Esophagus squamous epithelium (tissue), 5 donors: ENCODE data around the gene TMEM212. TPM values are rescaled to one million over a fixed set of nuclear protein-coding genes. Genes with fewer than 3 reads are reported as not detected.
A peak's percentile ranks its signal among the peaks of the same experiment; 100 is the strongest.
"Not testable (repeated sequence)": the region's sequence is repeated elsewhere in the genome, so short reads cannot be mapped to it uniquely, and the experiment has no call there.

Experiments
- DNase-seq: peaks from one replicate; lab custom pipeline; 2025; lab: John Stamatoyannopoulos, UW
- H3K27ac ChIP-seq, 4 donors: fragments of 200-600 bp; sonication (generic); one replicate each; pipeline ENCODE4 v1.5.1; 2016 to 2019; ENCODE audit warnings: mild to moderate bottlenecking in 1 of 4
- H3K27me3 ChIP-seq, 4 donors: fragments of 200-600 bp; sonication (generic); 1 replicate in 3 of 4; 2 replicates in 1 of 4; pipeline versions ENCODE4 v1.5.1 to v1.6.0; 2017 to 2021; ENCODE audit warnings: antibody characterized with exemption in 1 of 4
- H3K36me3 ChIP-seq, 3 donors: fragments of 200-600 bp; sonication (generic); one replicate each; pipeline ENCODE4 v1.5.1; 2016 to 2019
- H3K4me1 ChIP-seq, 3 donors: fragments of 200-600 bp; sonication (generic); one replicate each; pipeline ENCODE4 v1.5.1; 2017 to 2019
- H3K4me3 ChIP-seq, 4 donors: fragments of 200-600 bp; sonication (generic); 1 replicate in 3 of 4; 2 replicates in 1 of 4; pipeline ENCODE4 v1.5.1; 2016 to 2019; ENCODE audit warnings: mild to moderate bottlenecking in 2 of 4, moderate library complexity in 1 of 4
- H3K9me3 ChIP-seq, 3 donors: fragments of 200-600 bp; sonication (generic); one replicate each; pipeline ENCODE4 v1.5.1; 2016 to 2019
- CTCF ChIP-seq, 6 experiments: fragments of 450-650 bp in 4 of 6; fragments of 200-600 bp in 2 of 6; sonication (generic) in 2 of 6; IDR thresholded peaks; one replicate each; pipeline ENCODE4 v1.5.1; 2016 to 2019; ENCODE audit warnings: antibody characterized with exemption in 6 of 6, mild to moderate bottlenecking in 4 of 6, moderate library complexity in 4 of 6
- POLR2A ChIP-seq, 4 donors: fragments of 450-650 bp; IDR thresholded peaks; one replicate each; pipeline ENCODE4 v1.6.1; 2017; ENCODE audit warnings: antibody characterized with exemption in 4 of 4, mild to moderate bottlenecking in 4 of 4, moderate library complexity in 3 of 4
- WGBS, 2 donors: methylation state at CpG; one replicate each; pipeline ENCODE4 v1.1.5; 2018; 5-methylcytosine and 5-hydroxymethylcytosine counted together
- intact Hi-C: fragments of 100-400 bp; cut with DNase I; formaldehyde crosslinking; loops from one replicate; pipeline ENCODE4 v1.15.0; 2022
- total RNA-seq, 4 donors: library from RNA; depleted of rRNA; stranded (reverse); fragments of >200 nt; gene quantifications; one replicate each; pipeline ENCODE4 v1.1.0, GENCODE V29; 2016
- donor health status: DM: yes; HTN: yes; CAD: no.

TMEM212 gene
- total RNA-seq, 4 donors from 2014 or later, result not detected

GRCh38 chr3:171850960-171851659 is 8.0 kb downstream of the TMEM212 start:
- peaks cover 0 to 10% (median 5%) of the 10 kb centered on the region in 3 donors for H3K9me3 ChIP-seq
- no peak overlapping the region for H3K27ac ChIP-seq
- DNase-seq, result no peak
- no peak for TF ChIP-seq POLR2A (IDR thresholded peaks at IDR 0.05)
- TF ChIP-seq CTCF (IDR thresholded peaks at IDR 0.05), result no peak
- H3K27me3 ChIP-seq, result no peaks in the 10 kb centered on the region
- H3K4me3 ChIP-seq, result no peak overlapping the region
- no peaks in the 10 kb centered on the region for H3K36me3 ChIP-seq
- intact Hi-C loops, result no loop called here
- H3K4me1 ChIP-seq, result no peaks in the 10 kb centered on the region
- 69 to 73% methylated on average over 6 of the region's 6 CpGs for WGBS, 2 donors

- no peak for DNase-seq
- no peaks in the 10 kb centered on the region for H3K36me3 ChIP-seq
- TF ChIP-seq POLR2A (IDR thresholded peaks at IDR 0.05) (no peak), CTCF (IDR thresholded peaks at IDR 0.05) (no peak)
- 52 to 64% methylated on average over 5 of the region's 5 CpGs for WGBS, 2 donors
- no peak overlapping the region for H3K27ac ChIP-seq
- no peak overlapping the region for H3K4me3 ChIP-seq
- no peaks in the 10 kb centered on the region for H3K27me3 ChIP-seq
- H3K9me3 ChIP-seq, result peaks cover 0 to 10% (median 5%) of the 10 kb centered on the region in 3 donors
- no peaks in the 10 kb centered on the region for H3K4me1 ChIP-seq
- intact Hi-C loops, result no loop called here
These were observed 8.5 kb downstream of the TMEM212 start for GRCh38 chr3:171851660-171852058.

GRCh38 chr3:171854649-171855305 is 11.6 kb downstream of the TMEM212 start:
- H3K27ac ChIP-seq, result no peak overlapping the region
- no peak overlapping the region for H3K4me3 ChIP-seq
- H3K36me3 ChIP-seq, result no peaks in the 10 kb centered on the region
- intact Hi-C loops, result no loop called here
- H3K9me3 ChIP-seq, result peaks cover 0 to 10% (median 5%) of the 10 kb centered on the region in 3 donors
- WGBS, 2 donors, result 80 to 88% methylated on average over 2 of the region's 2 CpGs
- no peaks in the 10 kb centered on the region for H3K4me1 ChIP-seq
- H3K27me3 ChIP-seq, result no peaks in the 10 kb centered on the region
- TF ChIP-seq POLR2A (IDR thresholded peaks at IDR 0.05), result no peak
- TF ChIP-seq CTCF (IDR thresholded peaks at IDR 0.05), result no peak
- no peak for DNase-seq

- peaks cover 0 to 10% (median 5%) of the 10 kb centered on the region in 3 donors for H3K9me3 ChIP-seq
- H3K27me3 ChIP-seq, H3K27ac ChIP-seq, H3K4me3 ChIP-seq, intact Hi-C loops, DNase-seq, H3K36me3 ChIP-seq, H3K4me1 ChIP-seq: not testable (repeated sequence)
- 91 to 97% methylated on average over 4 of the region's 4 CpGs for WGBS, 2 donors
These were observed 15.6 kb downstream of the TMEM212 start for GRCh38 chr3:171858770-171859169.

GRCh38 chr3:171860830-171861535 is 17.8 kb downstream of the TMEM212 start:
- Histone ChIP-seq H3K27ac (peak overlapping the region in 3 of 4 donors; percentile 14 to 27 (median 20)), H3K4me1 (no peaks in the 10 kb centered on the region), H3K27me3 (no peaks in the 10 kb centered on the region), H3K9me3 (no peaks in the 10 kb centered on the region), H3K36me3 (no peaks in the 10 kb centered on the region), H3K4me3 (no peak overlapping the region)
- no peak for DNase-seq
- intact Hi-C loops, result no loop called here
- TF ChIP-seq POLR2A (IDR thresholded peaks at IDR 0.05), result no peak
- TF ChIP-seq CTCF (IDR thresholded peaks at IDR 0.05), result no peak
- WGBS, 2 donors, result 33 to 52% methylated on average over 6 of the region's 6 CpGs
